Rectal smooth muscle tissue (tissue), 1 donor: ENCODE measurements around the gene ZNF524.

Experiments
- H3K27ac ChIP-seq: one replicate; pipeline ENCODE4 v1.7.0; 2013; ENCODE audit warnings: low read depth, low read length, inconsistent platforms
- H3K27me3 ChIP-seq: one replicate; pipeline ENCODE4 v1.7.0; 2013; ENCODE audit warnings: low read length; ENCODE audit not compliant: control insufficient read depth, insufficient read depth
- H3K36me3 ChIP-seq: one replicate; pipeline ENCODE4 v1.7.0; 2013; ENCODE audit warnings: low read length; ENCODE audit not compliant: control insufficient read depth, insufficient read depth
- H3K4me1 ChIP-seq: one replicate; pipeline ENCODE4 v1.7.0; 2013; ENCODE audit warnings: low read length; ENCODE audit not compliant: control insufficient read depth, insufficient read depth
- H3K4me3 ChIP-seq: one replicate; pipeline ENCODE4 v1.7.0; 2013; ENCODE audit warnings: low read length
- H3K9ac ChIP-seq: one replicate; pipeline ENCODE4 v1.7.0; 2013; ENCODE audit warnings: low read length

Gene ZNF524

DNA sequence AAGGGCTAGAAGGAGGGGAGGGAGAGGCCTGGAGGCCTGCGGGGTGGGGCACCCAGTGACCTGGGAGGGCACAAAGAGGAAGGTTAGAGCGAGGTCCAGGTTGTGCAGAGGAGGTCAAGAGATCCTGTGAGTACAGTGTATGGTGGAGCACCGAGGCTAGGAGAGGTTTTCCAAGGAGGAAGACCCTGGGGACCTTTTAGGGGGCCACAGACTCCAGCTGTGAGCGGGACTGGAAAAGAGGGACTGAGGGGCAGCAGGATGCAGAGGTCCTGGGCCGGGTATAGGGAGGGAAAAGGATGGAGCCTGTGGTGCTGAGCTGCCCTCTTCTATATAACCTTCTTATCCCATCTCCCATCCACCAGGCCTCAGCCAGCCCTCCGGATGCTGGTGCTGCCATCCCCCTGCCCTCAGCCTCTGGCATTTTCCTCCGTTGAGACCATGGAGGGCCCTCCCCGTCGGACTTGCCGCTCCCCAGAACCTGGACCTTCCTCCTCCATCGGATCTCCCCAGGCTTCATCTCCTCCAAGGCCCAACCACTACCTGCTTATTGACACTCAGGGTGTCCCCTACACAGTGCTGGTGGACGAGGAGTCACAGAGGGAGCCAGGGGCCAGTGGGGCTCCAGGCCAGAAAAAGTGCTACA, 44.2 kb downstream of the ZNF524 start:
- Histone ChIP-seq H3K27ac (peak overlapping the region; percentile 65), H3K27me3 (no peaks in the 10 kb centered on the region), H3K9ac (peak overlapping the region; percentile 0), H3K4me1 (peaks cover 34% of the 10 kb centered on the region), H3K36me3 (no peaks in the 10 kb centered on the region), H3K4me3 (peak overlapping the region; percentile 92)

GRCh38 chr19:55644842-55645511, 44.9 kb downstream of the ZNF524 start:
- Histone ChIP-seq H3K36me3 (no peaks in the 10 kb centered on the region), H3K4me3 (no peak overlapping the region), H3K4me1 (peaks cover 31% of the 10 kb centered on the region), H3K9ac (no peak overlapping the region), H3K27ac (no peak overlapping the region), H3K27me3 (no peaks in the 10 kb centered on the region)

DNA sequence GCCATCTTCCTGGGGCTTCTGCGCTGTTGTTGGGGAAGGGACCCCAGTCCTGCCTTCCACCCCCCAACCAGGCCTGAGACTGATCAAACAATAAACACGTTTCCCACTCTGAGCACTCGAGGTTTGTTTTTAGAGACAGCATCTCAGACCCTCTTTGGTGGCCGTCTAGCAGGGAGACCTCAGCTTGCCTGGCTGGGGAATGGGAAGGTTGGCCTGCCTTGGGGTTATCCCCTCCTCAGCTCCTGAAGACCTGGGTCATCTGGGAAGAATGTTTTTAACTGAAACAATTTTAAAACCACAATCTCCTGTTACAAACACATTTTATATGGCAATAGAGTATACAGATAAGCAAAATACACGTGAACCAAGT, 45.4 kb downstream of the ZNF524 start:
- H3K4me1 ChIP-seq, result peaks cover 26% of the 10 kb centered on the region
- no peaks in the 10 kb centered on the region for H3K27me3 ChIP-seq
- H3K36me3 ChIP-seq, result no peaks in the 10 kb centered on the region
- H3K4me3 ChIP-seq, result no peak overlapping the region
- no peak overlapping the region for H3K9ac ChIP-seq
- H3K27ac ChIP-seq, result no peak overlapping the region

DNA sequence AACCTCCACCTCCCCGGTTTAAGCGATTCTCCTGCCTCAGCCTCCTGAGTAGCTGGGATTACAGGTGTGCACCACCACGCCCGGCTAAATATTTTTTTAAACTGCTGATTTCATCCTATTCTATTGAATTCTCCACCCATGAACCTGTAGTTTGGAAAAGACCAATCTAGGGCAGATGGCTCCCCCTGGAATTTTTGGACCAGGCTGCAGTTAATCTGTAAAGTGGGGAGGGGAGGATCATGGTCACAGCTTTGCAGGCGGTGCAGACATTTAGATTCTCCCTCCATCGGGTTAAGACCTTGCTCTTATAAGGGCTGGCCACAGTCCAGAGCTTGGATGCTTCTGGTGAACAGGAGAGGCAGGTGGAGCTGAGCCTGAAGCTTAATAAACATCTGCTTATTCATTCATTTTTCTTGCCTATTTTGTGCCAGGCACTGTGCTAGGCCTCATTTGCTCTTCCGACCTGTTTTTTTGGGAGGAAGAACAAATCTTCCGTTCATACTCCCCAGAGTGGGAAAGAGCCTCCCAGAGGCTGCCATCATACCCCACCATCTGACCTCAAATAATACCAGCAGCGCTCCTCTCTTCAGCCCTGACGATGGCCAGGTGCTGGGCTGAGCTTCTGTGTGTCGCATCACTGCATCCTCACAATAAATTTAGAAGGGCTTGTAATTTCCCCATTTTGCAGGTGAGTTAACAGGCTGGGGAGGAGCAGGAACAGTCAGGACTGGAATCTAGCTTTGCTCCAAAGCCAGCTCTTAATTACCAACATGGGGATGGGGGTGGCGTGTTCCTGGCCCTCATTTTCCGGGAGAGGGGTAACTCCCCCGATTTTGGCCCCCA, 47.0 kb downstream of the ZNF524 start:
- Histone ChIP-seq H3K36me3 (no peaks in the 10 kb centered on the region), H3K9ac (peak overlapping the region; percentile 38), H3K27ac (peak overlapping the region; percentile 79), H3K4me3 (peak overlapping the region; percentile 82), H3K27me3 (no peaks in the 10 kb centered on the region), H3K4me1 (peaks cover 25% of the 10 kb centered on the region)

DNA sequence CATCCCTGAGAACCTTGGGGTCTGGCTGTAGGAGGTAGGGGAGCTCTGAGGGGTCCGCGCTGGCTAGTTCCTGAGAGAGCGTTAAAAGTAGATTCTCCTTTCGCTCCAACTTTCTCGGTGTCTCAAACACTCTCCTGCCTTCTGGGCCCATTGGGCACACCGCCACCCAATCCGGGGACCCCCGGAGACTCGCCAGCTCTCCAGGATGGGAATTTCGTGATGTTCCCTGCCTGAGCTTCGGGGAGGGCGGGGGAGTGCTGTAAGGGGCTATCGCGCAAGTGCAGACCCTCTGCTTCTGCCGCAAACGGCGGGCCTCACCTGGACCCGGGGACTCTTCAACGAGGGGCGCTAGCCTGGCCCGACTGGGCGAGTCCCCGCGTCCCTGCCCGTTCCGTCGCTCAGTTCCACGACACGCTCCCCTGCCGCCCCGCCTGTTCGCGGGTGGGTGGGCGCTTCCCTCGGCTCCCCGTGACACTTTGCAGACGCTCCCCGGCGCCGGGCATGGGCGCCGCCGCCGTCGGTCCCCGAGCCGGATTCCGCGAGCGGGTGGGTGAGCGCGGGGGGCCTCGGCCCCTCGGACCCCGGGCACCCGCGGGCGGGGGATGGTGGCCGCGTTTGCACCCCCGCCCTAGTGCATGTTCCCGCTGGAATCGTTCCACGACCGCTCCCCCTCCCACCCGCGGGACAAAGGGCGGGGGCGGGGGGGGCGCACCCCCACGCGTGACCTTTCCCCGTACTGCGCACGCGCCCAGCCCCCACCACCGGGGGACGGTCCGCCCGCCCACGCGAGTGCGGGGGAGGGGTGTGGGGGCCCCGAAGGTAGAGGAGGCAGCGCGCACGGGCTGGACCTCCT, 47.9 kb downstream of the ZNF524 start, which contains the start of gene CCDC106:
Gene CCDC106 (plus strand): TSS at position 481 of the 853 bp plus-strand sequence. CDS start 835 bp downstream, outside the sequence.
- H3K27ac ChIP-seq, result peak within 1 kb of the TSS; percentile 79
- peaks cover 23% of the 10 kb centered on the region for H3K4me1 ChIP-seq
- peak within 1 kb of the TSS; percentile 82 for H3K4me3 ChIP-seq
- peak within 1 kb of the TSS; percentile 38 for H3K9ac ChIP-seq
- H3K27me3 ChIP-seq, result no peaks in the 10 kb centered on the region
- H3K36me3 ChIP-seq, result no peaks in the 10 kb centered on the region

DNA sequence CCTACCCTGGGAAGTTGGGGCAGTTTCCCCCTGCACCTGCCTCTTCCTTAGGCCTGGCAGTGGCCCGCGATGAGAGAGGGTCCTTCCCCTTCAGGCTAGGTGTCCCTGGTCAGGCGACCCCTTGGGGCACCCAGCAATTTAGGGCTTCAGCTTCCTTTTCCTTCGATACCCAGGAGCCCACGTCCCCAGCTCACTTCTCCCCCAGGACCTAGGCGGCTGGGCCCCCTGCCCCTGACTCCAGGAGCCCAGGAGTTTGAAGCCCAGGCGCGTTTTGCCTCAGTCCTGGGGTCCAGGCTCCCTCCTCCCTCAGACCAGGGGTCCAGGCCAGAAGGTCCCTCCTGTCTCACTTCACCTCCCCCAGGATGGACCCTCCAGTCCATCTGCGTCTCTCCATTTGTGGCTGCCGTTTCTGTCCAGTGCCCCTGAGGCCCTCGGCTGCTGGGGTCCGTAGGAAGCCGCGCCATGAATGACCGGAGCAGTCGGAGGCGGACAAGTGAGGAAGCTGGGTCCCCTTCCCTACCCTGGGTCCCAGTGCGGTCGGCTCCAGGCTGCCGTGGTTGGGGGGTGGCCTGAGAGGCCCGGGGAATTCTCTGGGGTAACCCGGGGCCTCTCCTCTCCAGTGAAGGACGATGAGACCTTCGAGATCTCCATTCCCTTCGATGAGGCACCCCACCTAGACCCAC, 48.6 kb downstream of the ZNF524 start:
- peak overlapping the region; percentile 38 for H3K9ac ChIP-seq

DNA sequence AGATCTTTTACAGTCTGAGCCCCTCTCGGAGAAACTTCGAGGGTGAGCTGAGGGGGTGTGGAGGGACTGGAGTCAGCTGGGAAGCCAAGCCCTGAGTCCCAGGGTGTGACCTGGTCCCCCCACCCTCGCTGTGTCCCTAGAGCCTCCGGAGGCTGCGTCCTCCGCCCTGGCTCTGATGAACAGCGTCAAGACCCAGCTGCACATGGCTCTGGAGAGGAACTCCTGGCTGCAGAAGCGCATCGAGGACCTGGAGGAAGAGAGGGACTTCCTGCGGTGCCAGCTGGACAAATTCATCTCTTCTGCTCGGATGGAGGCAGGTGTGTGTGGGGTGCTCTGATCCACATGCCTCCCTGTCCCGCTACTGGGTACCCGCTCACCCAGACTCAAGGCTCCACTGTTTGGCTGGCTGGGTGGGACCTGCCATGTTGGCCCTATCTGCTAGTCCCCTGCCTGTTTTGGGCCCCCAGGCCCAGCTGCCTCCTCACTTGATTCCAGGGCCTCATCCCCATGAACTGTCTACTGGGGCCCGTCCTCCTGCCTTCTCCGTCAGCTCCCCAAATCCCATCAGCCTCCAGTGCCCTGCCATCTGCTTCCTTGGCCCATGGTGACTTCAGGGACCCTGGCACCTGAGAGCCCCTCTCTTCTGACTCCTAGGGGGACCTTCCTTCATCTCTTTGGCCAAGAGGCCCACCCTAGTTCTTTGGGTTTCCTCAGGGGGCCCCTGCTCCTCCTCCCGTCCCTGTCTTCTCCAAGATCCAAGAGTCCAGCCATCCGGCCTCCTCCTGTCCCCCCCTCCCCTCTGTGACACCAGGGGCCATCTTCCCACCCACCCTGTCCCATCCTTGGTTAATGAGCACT, 49.4 kb downstream of the ZNF524 start:
- no peaks in the 10 kb centered on the region for H3K36me3 ChIP-seq
- H3K27ac ChIP-seq, result peak overlapping the region; percentile 79
- peaks cover 14% of the 10 kb centered on the region for H3K4me1 ChIP-seq
- peak overlapping the region; percentile 82 for H3K4me3 ChIP-seq
- H3K27me3 ChIP-seq, result no peaks in the 10 kb centered on the region
- no peak overlapping the region for H3K9ac ChIP-seq

More for the DNA sequence above, 48.6 kb downstream of the ZNF524 start:
- no peaks in the 10 kb centered on the region for H3K36me3 ChIP-seq
- peaks cover 20% of the 10 kb centered on the region for H3K4me1 ChIP-seq
- peak overlapping the region; percentile 79 for H3K27ac ChIP-seq
- H3K4me3 ChIP-seq, result peak overlapping the region; percentile 82
- H3K27me3 ChIP-seq, result no peaks in the 10 kb centered on the region

GRCh38 chr19:55650126-55650557, 50.1 kb downstream of the ZNF524 start:
- Histone ChIP-seq H3K36me3 (no peaks in the 10 kb centered on the region), H3K4me1 (peaks cover 13% of the 10 kb centered on the region), H3K4me3 (no peak overlapping the region), H3K9ac (no peak overlapping the region), H3K27me3 (no peaks in the 10 kb centered on the region), H3K27ac (no peak overlapping the region)

DNA sequence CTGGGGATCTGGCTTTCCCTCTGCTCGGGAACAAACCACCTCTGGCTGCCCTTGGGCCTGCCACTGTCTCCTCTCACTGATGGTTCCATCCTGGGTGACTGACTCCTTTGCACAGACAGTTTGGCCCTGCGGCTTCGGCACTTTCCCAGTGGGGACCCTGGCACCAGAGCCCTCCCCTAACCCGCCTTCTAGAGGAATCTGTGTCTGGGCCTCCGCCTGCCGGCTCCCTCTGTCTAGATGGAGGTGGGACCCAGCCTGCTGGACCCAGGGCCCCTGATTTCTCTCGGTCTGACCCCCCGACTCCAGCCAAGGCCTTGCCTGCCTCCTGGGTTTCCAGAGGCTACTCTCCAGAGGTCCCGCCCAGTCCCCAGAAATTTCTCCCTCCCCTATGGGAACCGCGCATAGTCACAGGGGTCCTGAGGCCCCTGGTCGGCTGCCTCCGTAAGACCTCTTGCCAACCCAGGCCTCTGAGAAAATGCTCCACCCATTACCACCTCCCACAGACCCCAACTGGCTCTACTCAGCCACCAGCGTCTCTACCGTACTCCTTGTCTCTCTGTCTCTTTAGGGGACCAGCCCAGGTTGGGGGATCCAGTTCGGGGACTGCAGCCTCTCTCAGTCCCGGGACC, 50.6 kb downstream of the ZNF524 start:
- H3K27ac ChIP-seq, result no peak overlapping the region
- no peak overlapping the region for H3K4me3 ChIP-seq
- H3K36me3 ChIP-seq, result no peaks in the 10 kb centered on the region
- no peak overlapping the region for H3K9ac ChIP-seq
- no peaks in the 10 kb centered on the region for H3K27me3 ChIP-seq
- H3K4me1 ChIP-seq, result peaks cover 15% of the 10 kb centered on the region

- Histone ChIP-seq H3K4me3 (no peak overlapping the region), H3K27ac (no peak overlapping the region), H3K4me1 (peaks cover 20% of the 10 kb centered on the region), H3K27me3 (no peaks in the 10 kb centered on the region), H3K9ac (no peak overlapping the region), H3K36me3 (no peaks in the 10 kb centered on the region)
Observed at GRCh38 chr19:55651236-55651635, 51.1 kb downstream of the ZNF524 start.
